22Rv1 (cell line): ENCODE measurements around the gene ME3.

Source experiments
- H3K27ac ChIP-seq: fragments of 450-650 bp; 2 replicates; pipeline ENCODE4 v1.5.1; 2017
- CTCF ChIP-seq: fragments of 450-650 bp; IDR thresholded peaks from 2 replicates; pipeline ENCODE4 v1.5.1; 2017; ENCODE audit warnings: mild to moderate bottlenecking
- ZFX ChIP-seq: fragments of 450-650 bp; IDR thresholded peaks from 2 replicates; pipeline ENCODE4 v1.6.1; 2017; ENCODE audit warnings: antibody characterized with exemption, borderline replicate concordance

The ME3 gene

GRCh38 chr11:86403458-86403857 is 269.0 kb downstream of the ME3 start:
- no peak for TF ChIP-seq CTCF
- TF ChIP-seq ZFX: no peak
- H3K27ac ChIP-seq: no peak overlapping the region

- TF ChIP-seq ZFX (no peak), CTCF (no peak)
- H3K27ac ChIP-seq: no peak overlapping the region
Measured at GRCh38 chr11:86398106-86398505, 274.3 kb downstream of the ME3 start.

- TF ChIP-seq CTCF (no peak), ZFX (no peak)
- H3K27ac ChIP-seq: no peak overlapping the region
Measured at GRCh38 chr11:86397351-86397750, 275.1 kb downstream of the ME3 start.

- no peak for TF ChIP-seq ZFX
- no peak for TF ChIP-seq CTCF
Measured at GRCh38 chr11:86396396-86396795, 276.0 kb downstream of the ME3 start.

GRCh38 chr11:86395061-86395551 is 277.3 kb downstream of the ME3 start:
- TF ChIP-seq ZFX: no peak
- no peak for TF ChIP-seq CTCF

More at GRCh38 chr11:86396396-86396795, 276.0 kb downstream of the ME3 start:
- H3K27ac ChIP-seq: no peak overlapping the region

More at GRCh38 chr11:86395061-86395551, 277.3 kb downstream of the ME3 start:
- no peak overlapping the region for H3K27ac ChIP-seq
